WERI-Rb-1 (cell line): ENCODE results near the gene PCSK5.
A peak's percentile ranks its signal among the peaks of the same experiment; 100 is the strongest.

ENCODE experiments used
- DNase-seq: peaks from one replicate; pipeline ENCODE4 v3.0.0-alpha.2; 2020
- H3K27ac ChIP-seq: fragments of 250-450 bp; sonication (Bioruptor Pico); 2 replicates; pipeline ENCODE4 v1.5.1; 2020; ENCODE audit warnings: mild to moderate bottlenecking, moderate library complexity
- H3K27me3 ChIP-seq: fragments of 250-450 bp; sonication (Bioruptor Pico); 2 replicates; pipeline ENCODE4 v1.5.1; 2021; ENCODE audit warnings: mild to moderate bottlenecking, low read depth, moderate library complexity; ENCODE audit not compliant: insufficient read depth, severe bottlenecking
- H3K36me3 ChIP-seq: fragments of 250-450 bp; sonication (Bioruptor Pico); 2 replicates; pipeline ENCODE4 v1.5.1; 2020; ENCODE audit warnings: mild to moderate bottlenecking, moderate library complexity
- H3K4me3 ChIP-seq: 2 replicates; pipeline ENCODE4 v1.5.1; 2011; ENCODE audit warnings: low read depth, mild to moderate bottlenecking, control low read depth, low read length
- H3K9me3 ChIP-seq: fragments of 250-450 bp; sonication (Bioruptor Pico); 2 replicates; pipeline ENCODE4 v1.5.1; 2021; ENCODE audit warnings: mild to moderate bottlenecking, moderate library complexity; ENCODE audit not compliant: severe bottlenecking
- TF ChIP-seq, protein P1 (sequence below): IDR thresholded peaks from 2 replicates; pipeline ENCODE4 v1.5.1; 2011; ENCODE audit warnings: low read depth, mild to moderate bottlenecking, control low read depth, inconsistent platforms, low read length

Gene PCSK5

DNA sequence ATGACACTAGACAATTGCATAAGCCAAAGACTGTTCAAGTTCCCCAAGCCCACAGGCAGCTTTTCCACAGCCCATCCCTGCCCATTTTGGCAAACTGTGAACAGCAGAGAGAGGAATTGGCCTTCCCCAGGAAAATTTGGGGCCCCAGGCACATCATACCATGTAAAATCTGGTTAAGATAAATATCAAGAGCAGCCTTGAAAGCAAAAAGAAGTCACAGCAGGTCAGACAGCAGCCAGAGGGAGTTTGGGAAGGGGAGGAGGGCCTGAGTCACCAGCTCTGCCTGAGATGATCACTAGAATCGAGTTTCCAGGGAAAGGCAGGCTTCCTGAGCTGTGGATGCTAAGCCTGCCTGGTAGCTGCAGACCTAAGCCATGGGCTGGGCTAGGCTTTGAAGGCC is 324.6 kb downstream of the PCSK5 start:
- no peaks in the 10 kb centered on the region for H3K27me3 ChIP-seq
- no peak for DNase-seq
- no peaks in the 10 kb centered on the region for H3K36me3 ChIP-seq
- H3K4me3 ChIP-seq, result no peak overlapping the region
- H3K9me3 ChIP-seq, result no peaks in the 10 kb centered on the region
- no peak overlapping the region for H3K27ac ChIP-seq
- TF ChIP-seq, protein P1, sequence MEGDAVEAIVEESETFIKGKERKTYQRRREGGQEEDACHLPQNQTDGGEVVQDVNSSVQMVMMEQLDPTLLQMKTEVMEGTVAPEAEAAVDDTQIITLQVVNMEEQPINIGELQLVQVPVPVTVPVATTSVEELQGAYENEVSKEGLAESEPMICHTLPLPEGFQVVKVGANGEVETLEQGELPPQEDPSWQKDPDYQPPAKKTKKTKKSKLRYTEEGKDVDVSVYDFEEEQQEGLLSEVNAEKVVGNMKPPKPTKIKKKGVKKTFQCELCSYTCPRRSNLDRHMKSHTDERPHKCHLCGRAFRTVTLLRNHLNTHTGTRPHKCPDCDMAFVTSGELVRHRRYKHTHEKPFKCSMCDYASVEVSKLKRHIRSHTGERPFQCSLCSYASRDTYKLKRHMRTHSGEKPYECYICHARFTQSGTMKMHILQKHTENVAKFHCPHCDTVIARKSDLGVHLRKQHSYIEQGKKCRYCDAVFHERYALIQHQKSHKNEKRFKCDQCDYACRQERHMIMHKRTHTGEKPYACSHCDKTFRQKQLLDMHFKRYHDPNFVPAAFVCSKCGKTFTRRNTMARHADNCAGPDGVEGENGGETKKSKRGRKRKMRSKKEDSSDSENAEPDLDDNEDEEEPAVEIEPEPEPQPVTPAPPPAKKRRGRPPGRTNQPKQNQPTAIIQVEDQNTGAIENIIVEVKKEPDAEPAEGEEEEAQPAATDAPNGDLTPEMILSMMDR, result no peak

DNA sequence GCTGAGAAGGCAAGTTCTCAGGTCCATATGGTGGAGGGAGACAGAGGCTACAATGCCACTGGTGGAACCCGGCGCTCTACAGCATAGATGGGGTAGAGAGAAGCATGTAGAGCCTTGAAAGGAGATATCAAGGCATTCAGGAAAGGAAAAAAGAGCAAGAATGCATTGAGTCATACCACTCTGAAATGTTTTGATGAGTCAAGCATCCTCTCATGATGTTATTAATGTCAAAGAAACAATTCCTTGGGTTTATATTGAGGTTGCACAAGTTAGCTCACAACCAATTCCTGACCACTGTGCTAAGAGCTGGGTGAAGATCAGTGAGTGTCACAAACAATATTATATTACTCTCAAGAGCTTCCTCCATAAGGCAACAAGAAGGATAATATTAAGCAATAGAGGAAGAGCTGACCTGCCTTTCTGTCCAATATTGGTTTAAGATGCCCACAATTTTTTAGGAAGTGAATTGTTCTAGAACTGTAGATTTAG is 325.7 kb downstream of the PCSK5 start:
- no peak for DNase-seq
- TF ChIP-seq, protein P1, result no peak
- Histone ChIP-seq H3K27me3 (no peaks in the 10 kb centered on the region), H3K27ac (no peak overlapping the region), H3K9me3 (no peaks in the 10 kb centered on the region), H3K36me3 (no peaks in the 10 kb centered on the region), H3K4me3 (no peak overlapping the region)

DNA sequence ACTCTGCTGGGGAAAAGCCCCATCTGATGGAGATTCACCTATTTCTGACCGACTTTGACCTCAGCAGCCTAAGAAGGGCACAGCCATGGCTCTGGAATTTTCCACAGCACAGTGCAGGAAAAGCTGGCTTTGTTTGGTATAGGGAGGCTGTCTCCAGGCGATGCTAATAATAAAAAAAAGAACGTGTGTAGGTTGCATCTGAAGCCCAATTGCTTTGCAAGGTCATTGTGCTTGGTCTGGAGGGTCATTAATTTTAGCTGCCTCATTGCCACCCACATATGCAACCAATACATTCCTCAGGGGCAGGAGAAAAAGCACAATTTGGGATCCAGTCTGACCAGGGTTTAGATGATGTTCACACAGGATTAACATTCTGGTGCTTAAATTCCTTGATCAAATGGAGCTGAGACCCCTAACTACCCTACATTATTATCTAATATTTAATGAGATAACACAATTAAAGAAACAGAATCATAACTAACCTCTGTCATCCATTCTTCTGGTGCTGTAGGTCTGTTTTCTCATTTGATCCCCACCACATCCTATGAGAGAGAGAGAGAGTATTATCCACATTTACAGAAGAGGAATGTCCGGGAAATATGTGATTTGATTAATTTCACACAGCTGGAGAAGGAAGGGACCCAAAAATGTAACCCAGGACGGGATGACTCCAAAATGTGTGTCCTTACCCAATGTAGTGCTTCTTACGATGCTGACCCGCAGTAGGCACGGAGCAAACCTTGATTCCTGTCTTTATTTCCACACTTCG is 327.8 kb downstream of the PCSK5 start:
- TF ChIP-seq, protein P1, result no peak
- no peak for DNase-seq
- H3K9me3 ChIP-seq, result no peaks in the 10 kb centered on the region
- no peaks in the 10 kb centered on the region for H3K27me3 ChIP-seq
- no peaks in the 10 kb centered on the region for H3K36me3 ChIP-seq
- no peak overlapping the region for H3K4me3 ChIP-seq
- H3K27ac ChIP-seq, result no peak overlapping the region

DNA sequence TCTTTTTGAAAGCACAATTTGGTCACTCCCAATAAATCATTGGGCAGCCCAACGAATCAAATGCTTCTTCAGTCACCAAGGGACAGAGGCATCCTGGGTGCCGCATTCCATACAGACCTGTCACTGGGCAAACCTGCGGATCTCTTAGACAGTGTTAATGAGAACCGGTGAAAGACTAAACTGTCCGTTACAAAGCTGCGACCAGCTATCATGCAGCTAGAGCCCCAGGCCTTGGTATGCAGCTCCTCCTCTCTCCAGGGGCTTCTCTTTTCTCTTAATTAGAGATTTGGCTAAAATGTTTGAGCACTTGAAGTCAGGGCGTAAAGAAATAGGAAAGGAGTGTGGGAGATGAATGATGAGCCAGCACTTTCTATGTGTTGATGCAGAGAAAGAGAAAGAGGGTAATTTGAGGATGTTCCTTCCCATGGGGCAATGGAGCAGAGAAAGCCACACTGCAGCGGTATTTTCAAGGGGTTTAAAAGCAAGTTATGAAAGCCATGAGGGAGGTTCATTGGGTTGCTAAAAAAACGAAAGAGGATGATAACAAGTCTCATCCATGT is 328.5 kb downstream of the PCSK5 start:
- no peaks in the 10 kb centered on the region for H3K36me3 ChIP-seq

DNA sequence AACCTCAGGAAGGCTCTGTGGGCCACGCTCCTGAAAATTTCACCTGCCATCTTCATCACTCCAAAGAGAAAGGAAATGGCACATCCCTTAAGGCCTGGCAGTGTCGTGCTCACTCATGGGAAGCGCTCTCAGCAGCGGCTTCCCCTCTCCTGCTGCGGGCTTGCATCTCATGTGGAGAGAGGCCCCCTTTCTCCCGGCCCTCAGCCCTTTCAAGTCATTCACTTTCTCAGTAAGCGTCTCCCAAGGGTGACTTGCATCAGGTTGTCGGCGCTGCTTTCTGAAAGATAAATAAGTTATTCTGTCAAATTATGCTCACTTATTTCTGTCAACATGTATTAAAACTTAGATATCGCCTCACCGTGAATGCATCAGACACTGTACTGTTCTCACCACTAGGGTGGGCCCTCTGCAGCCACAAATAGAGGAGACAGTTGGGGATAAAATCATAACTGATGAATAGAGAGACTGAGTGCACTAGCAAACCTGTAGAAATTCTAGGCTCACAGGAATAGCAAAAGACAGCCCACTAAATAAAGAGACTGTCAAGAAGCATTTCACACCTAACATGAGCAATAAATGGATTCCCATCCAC is 329.2 kb downstream of the PCSK5 start:
- H3K36me3 ChIP-seq, result no peaks in the 10 kb centered on the region
- TF ChIP-seq, protein P1, result peak; percentile 49
- H3K9me3 ChIP-seq, result no peaks in the 10 kb centered on the region
- no peak overlapping the region for H3K4me3 ChIP-seq
- no peaks in the 10 kb centered on the region for H3K27me3 ChIP-seq
- H3K27ac ChIP-seq, result no peak overlapping the region
- DNase-seq, result peak; percentile 24

More for the DNA sequence above, 328.5 kb downstream of the PCSK5 start:
- H3K27ac ChIP-seq, result no peak overlapping the region
- TF ChIP-seq, protein P1, result no peak
- no peak overlapping the region for H3K4me3 ChIP-seq
- no peaks in the 10 kb centered on the region for H3K27me3 ChIP-seq
- no peaks in the 10 kb centered on the region for H3K9me3 ChIP-seq
- DNase-seq, result no peak
